IPS-18a (cell line): ENCODE data around the gene HMCN1.

ENCODE experiments used
- H3K27ac ChIP-seq: one replicate; pipeline ENCODE4 v1.5.1; 2013; ENCODE audit warnings: low read length
- H3K27me3 ChIP-seq: one replicate; pipeline ENCODE4 v1.6.1; 2013; ENCODE audit warnings: mild to moderate bottlenecking, low read length; ENCODE audit not compliant: control insufficient read depth, insufficient read depth
- H3K36me3 ChIP-seq: one replicate; pipeline ENCODE4 v1.6.1; 2013; ENCODE audit warnings: low read depth, low read length; ENCODE audit not compliant: control insufficient read depth
- H3K4me1 ChIP-seq: one replicate; pipeline ENCODE4 v1.6.1; 2013; ENCODE audit warnings: low read depth, low read length; ENCODE audit not compliant: control insufficient read depth
- H3K4me3 ChIP-seq: one replicate; pipeline ENCODE4 v1.5.1; 2013; ENCODE audit warnings: low read length
- H3K9ac ChIP-seq: one replicate; pipeline ENCODE4 v1.6.1; 2013; ENCODE audit warnings: mild to moderate bottlenecking, low read length, moderate library complexity
- H3K9me3 ChIP-seq: one replicate; pipeline ENCODE4 v1.6.1; 2013; ENCODE audit warnings: low read depth, low read length; ENCODE audit not compliant: control insufficient read depth

Gene HMCN1

DNA sequence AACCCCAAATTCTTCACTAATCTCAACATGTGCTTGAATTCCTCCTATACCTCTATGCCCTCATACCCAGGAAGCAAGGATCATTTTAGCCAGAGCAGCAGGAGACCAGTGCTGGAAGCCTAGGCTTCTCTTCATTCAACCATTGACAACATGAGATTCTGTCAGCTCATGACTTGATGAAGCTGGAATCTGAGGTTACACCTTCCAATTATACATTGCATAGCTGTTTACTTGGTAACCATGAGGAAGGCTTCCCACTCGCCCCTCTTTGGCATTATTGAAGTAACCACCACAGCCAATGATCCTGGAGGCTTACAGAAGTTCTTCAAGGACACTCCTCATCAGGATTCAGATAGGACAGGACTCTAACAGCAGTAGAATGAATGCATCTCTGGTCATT lies 480.6 kb downstream of the HMCN1 start:
- no peaks in the 10 kb centered on the region for H3K36me3 ChIP-seq
- no peaks in the 10 kb centered on the region for H3K9me3 ChIP-seq
- H3K9ac ChIP-seq: no peak overlapping the region
- peaks cover 3% of the 10 kb centered on the region for H3K4me1 ChIP-seq
- H3K27me3 ChIP-seq: no peaks in the 10 kb centered on the region
- H3K4me3 ChIP-seq: no peak overlapping the region
- H3K27ac ChIP-seq: no peak overlapping the region

DNA sequence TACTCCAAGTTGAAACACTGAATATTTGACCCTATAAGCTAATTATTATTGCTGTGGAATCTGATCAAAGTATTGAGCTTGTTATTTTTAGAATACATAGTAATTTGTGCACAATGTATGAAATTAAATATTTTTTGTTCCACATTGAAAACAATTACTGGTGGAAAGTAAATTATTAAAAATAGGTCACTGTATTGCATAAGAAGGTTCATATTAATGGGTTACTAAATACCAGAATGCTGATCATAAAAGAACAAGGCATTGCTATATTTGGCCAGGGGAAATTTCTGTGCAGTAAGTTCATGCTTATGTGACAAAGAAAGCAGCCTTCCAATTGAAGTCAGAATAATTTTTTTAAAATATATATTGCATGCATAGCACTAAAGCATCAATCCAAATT lies 481.4 kb downstream of the HMCN1 start:
- Histone ChIP-seq H3K36me3 (no peaks in the 10 kb centered on the region), H3K9me3 (no peaks in the 10 kb centered on the region), H3K27me3 (no peaks in the 10 kb centered on the region), H3K9ac (no peak overlapping the region), H3K4me3 (no peak overlapping the region), H3K27ac (no peak overlapping the region), H3K4me1 (peaks cover 3% of the 10 kb centered on the region)

DNA sequence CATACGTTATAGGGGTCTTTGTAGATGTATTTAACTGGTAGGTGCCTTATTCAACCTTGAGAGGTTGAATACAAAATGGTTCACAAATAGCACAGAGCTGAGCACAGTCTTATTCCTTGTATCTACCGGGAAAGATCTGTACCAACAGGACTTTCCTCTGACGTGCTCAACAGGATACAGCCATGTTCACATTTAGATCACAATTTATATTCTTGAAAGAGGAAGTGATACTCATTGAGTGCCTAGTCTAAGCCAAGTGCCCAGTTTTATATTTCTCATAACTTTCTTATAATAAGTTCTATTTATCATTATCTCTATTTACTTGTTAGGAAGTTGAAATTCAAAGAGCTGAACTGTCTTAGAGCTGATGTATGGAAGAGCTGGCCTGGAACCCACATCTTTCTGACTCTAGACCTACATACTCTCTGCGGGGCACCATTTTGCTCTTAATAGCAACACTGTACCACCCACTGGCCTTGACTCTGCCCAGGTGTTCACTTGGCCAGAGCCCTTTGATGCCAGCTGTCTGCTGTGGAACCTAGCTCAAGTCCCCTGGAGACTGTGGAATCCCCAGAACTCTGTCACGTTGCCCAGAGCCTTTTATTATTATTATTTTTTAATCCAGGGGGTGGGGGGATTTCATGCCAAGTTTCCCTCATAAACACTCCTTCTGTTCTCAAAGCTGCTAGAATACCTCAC lies 484.6 kb downstream of the HMCN1 start:
- H3K4me3 ChIP-seq: no peak overlapping the region
- H3K36me3 ChIP-seq: no peaks in the 10 kb centered on the region
- H3K4me1 ChIP-seq: no peaks in the 10 kb centered on the region
- H3K27ac ChIP-seq: no peak overlapping the region
- H3K27me3 ChIP-seq: no peaks in the 10 kb centered on the region
- H3K9ac ChIP-seq: no peak overlapping the region
- no peaks in the 10 kb centered on the region for H3K9me3 ChIP-seq

DNA sequence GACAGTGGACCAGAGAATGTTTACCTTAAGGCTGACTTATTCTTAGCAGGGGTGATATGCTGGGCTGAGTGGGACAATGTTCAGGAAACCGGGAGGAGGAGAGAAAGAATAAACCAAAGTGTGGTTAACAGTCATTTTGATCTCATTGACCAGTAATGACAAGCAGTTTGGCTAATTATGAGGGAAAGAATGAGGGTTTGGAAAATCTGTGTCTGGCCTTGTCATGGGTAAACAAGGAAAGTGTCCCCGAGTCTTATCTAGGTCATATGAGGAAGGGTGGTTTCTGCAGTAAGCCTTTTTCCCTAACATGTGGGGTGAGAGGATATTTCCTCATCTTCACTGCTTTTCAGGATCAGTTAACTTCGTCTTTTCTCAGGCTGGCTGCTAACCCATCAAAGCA lies 485.9 kb downstream of the HMCN1 start:
- Histone ChIP-seq H3K27me3 (no peaks in the 10 kb centered on the region), H3K27ac (no peak overlapping the region), H3K9ac (no peak overlapping the region), H3K4me1 (no peaks in the 10 kb centered on the region), H3K9me3 (no peaks in the 10 kb centered on the region), H3K36me3 (no peaks in the 10 kb centered on the region), H3K4me3 (no peak overlapping the region)

DNA sequence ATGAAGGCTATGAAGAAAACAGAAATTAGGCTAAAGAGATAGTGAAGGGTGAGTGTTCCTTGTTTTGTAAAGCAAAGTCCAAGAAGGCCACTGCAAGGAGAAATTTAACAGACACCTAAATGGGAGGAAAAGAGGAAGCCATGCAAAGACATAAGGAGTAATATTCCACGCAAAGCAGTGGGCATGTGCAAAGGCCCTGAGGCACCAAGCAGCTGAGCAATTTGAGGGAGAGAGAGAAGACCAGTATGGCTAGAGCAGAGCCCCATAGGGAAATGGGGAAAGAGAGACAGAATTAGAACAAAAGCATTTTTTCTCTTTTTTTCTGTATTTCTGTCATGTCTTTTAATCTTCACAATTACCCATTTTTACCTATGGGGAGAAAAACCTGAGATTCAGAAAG lies 486.7 kb downstream of the HMCN1 start:
- no peaks in the 10 kb centered on the region for H3K36me3 ChIP-seq
- no peak overlapping the region for H3K27ac ChIP-seq
- H3K4me3 ChIP-seq: no peak overlapping the region
- no peaks in the 10 kb centered on the region for H3K27me3 ChIP-seq
- no peaks in the 10 kb centered on the region for H3K9me3 ChIP-seq
- H3K4me1 ChIP-seq: no peaks in the 10 kb centered on the region
- H3K9ac ChIP-seq: no peak overlapping the region

DNA sequence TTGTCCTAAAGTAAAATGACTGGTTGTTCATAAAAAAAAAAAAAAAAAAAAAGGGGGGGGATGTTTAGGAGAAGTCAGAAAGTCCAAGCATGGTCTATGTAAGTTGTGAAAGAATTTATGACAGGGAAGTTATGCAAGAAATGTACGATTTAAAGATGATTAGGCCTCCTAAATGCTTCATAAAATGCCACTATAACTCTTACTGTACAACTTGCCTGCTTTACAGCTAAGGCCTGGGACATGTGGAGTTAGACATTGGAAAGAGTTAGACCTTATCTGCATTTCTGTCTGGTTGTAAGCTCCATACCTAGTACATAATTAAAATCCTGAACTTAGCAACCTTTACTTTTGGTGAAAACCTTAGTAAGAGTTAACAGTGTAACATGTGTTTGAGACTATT lies 490.9 kb downstream of the HMCN1 start:
- no peaks in the 10 kb centered on the region for H3K27me3 ChIP-seq
- H3K4me1 ChIP-seq: no peaks in the 10 kb centered on the region
- H3K9me3 ChIP-seq: no peaks in the 10 kb centered on the region
- H3K27ac ChIP-seq: no peak overlapping the region
- H3K4me3 ChIP-seq: no peak overlapping the region
- no peaks in the 10 kb centered on the region for H3K36me3 ChIP-seq
- no peak overlapping the region for H3K9ac ChIP-seq

DNA sequence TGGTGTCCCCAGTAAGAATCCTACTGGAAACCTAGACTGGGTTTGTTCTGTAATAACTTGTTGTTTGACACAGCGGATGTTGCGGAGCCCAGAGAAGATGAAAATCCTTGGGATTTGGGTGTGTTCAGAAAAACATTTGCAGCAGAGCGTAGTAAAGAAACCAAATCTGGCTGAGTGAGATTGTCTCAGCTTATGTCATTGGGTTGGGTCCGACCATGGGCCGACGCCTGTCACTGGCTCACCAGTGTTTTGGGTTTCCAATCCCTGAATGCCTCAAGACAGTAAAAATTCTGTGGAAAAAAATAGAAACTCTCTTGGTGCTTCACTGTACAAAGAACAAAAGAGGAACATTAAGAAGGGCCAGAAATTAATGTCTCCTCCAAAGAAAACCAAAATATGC lies 494.6 kb downstream of the HMCN1 start:
- Histone ChIP-seq H3K9me3 (no peaks in the 10 kb centered on the region), H3K4me3 (no peak overlapping the region), H3K36me3 (no peaks in the 10 kb centered on the region), H3K9ac (no peak overlapping the region), H3K4me1 (no peaks in the 10 kb centered on the region), H3K27me3 (no peaks in the 10 kb centered on the region), H3K27ac (no peak overlapping the region)

DNA sequence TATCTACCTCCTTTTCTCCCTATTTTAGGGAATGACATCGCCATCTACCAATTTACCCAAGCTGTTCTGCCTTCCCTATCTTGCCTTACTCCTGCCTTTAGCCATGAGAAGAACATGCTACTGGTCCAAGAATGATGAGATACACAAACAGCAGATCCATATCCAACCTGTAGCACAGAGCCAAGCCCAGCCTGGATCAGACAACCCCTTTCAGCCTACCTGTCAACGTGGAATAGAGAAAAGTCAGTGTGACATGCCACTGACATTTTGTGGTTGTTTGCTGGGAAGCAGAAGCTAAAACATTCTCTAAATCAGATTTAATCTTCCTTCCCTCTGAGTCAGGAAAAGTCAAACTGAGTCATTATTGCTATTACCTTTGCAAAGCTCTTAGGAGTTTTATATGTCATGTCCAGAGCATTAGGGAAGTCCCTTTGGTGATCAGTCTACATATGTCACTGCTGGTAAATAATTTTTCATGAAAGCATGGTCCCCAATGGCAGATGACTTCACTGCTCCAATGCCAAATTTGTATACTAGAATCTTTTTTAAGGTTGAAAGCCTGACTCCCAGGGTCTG lies 497.8 kb downstream of the HMCN1 start:
- Histone ChIP-seq H3K27me3 (no peaks in the 10 kb centered on the region), H3K9me3 (no peaks in the 10 kb centered on the region), H3K4me1 (no peaks in the 10 kb centered on the region), H3K36me3 (no peaks in the 10 kb centered on the region), H3K9ac (no peak overlapping the region), H3K27ac (no peak overlapping the region), H3K4me3 (no peak overlapping the region)

DNA sequence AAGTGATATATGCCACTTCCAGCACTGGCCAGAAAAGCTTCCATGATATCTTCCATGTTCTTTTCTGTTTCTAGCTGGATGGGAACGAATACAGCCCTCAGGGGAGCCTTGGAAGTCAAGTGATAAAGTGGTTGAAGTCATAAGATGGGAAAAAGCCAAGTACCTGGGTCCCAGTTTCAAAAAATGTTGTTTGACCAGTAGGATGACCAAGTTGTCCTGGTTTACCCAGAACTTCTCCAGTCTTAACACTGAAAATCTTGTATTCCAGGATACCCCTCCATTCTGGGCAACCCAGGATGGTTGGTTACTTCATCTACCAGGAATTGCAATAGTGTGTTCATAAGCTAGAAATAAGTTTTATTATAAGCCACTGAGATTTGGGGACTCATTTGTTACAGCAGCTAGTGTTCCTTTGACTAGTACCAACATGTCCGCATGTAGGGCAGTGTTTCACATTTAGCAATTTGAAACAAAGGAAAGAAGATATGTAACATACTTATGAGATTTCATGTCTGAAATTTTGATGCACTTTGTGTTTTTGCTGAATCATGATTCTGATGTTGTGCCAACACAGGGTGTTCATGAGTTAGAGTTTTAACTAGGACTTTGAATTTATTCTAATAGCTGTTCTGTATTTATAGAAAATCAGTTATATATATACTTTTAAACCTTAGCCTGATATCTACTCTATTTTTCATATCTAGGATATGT lies 500.9 kb downstream of the HMCN1 start:
- Histone ChIP-seq H3K4me1 (no peaks in the 10 kb centered on the region), H3K27me3 (no peaks in the 10 kb centered on the region), H3K9me3 (no peaks in the 10 kb centered on the region)

DNA sequence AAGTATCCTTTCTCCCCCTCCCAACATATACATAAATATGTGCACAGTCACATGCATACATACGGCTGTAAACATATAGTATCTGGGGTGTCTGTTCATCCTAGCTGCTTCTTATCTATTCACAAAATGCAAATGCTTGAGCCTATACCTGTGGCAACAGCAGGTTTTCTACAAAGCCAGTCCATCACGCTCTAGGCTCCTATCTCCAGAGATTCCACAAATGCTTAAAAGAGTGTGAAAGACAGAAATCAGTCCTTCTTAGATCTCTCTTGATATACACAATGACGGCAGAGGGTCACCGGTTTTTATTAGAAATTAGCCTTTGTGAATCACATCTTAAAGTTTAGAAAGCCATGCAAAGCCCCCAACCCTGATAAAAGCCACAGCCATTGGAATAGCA lies 501.5 kb downstream of the HMCN1 start:
- no peak overlapping the region for H3K27ac ChIP-seq
- H3K9ac ChIP-seq: no peak overlapping the region
- H3K36me3 ChIP-seq: no peaks in the 10 kb centered on the region
- H3K4me3 ChIP-seq: no peak overlapping the region
- no peaks in the 10 kb centered on the region for H3K27me3 ChIP-seq
- no peaks in the 10 kb centered on the region for H3K4me1 ChIP-seq
- no peaks in the 10 kb centered on the region for H3K9me3 ChIP-seq

More for the DNA sequence above, 500.9 kb downstream of the HMCN1 start:
- no peak overlapping the region for H3K9ac ChIP-seq
- no peak overlapping the region for H3K27ac ChIP-seq
- H3K4me3 ChIP-seq: no peak overlapping the region
- H3K36me3 ChIP-seq: no peaks in the 10 kb centered on the region

DNA sequence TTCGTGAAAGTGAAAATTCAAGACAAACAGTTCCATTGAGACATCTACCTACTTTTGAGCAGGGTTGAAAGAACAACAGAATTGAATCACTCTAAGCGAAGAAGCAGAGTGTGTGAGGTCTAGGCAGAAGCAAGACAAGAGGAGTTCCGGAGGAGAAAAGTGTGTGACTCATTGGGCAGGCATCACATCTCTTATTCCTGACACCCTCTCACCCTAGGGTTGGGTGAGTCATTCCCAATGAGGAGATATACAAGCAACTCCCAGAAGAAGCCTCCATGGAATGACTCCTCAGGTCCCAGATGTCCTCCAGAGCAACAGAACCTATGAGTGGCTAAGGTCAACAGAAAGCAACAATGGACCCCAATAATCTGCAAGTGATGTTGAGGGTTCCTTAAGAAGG lies 502.7 kb downstream of the HMCN1 start:
- no peak overlapping the region for H3K4me3 ChIP-seq
- H3K27ac ChIP-seq: no peak overlapping the region
- no peak overlapping the region for H3K9ac ChIP-seq

DNA sequence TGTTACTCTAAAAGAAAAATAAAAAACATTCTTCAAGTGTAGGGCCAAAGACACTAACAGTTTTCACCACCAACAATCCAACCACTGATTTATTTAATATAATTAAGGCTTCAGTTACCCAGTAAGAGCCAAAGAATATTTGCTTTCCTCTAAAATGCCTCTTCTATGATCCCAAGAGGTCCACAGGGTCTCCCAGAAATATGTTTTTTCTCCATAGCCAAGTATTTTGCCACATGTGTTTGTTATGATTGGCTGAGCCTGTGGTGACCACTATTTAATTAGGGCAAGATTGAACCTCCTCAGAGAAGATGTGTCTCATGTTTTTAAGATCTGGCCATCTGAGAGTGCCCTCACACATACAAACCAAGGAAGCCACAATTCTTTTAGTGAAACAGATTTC lies 505.0 kb downstream of the HMCN1 start:
- no peak overlapping the region for H3K4me3 ChIP-seq
- no peaks in the 10 kb centered on the region for H3K36me3 ChIP-seq
- H3K27ac ChIP-seq: no peak overlapping the region
- no peaks in the 10 kb centered on the region for H3K9me3 ChIP-seq
- H3K9ac ChIP-seq: no peak overlapping the region
- H3K4me1 ChIP-seq: no peaks in the 10 kb centered on the region
- no peaks in the 10 kb centered on the region for H3K27me3 ChIP-seq

More for the DNA sequence above, 502.7 kb downstream of the HMCN1 start:
- Histone ChIP-seq H3K36me3 (no peaks in the 10 kb centered on the region), H3K4me1 (no peaks in the 10 kb centered on the region), H3K27me3 (no peaks in the 10 kb centered on the region), H3K9me3 (no peaks in the 10 kb centered on the region)
